Measurements from ENCODE around the gene POU6F2. TPM values are rescaled to one million over a fixed set of nuclear protein-coding genes. Genes with fewer than 3 reads are reported as not detected.

POU6F2 gene
- total RNA-seq, 1 experiment from 2014 or later: 1.4 TPM

GRCh38 chr7:39069896-39070881 lies 92.5 kb downstream of the POU6F2 start:
- DNase-seq (ENCODE audit: low read depth): no peak

- no peak for DNase-seq (ENCODE audit: low read depth)
Measured at GRCh38 chr7:39071116-39071515, 93.4 kb downstream of the POU6F2 start.

- DNase-seq (ENCODE audit: low read depth): peak; percentile 33
Measured at GRCh38 chr7:39073432-39073831, 95.7 kb downstream of the POU6F2 start.

- no peak for DNase-seq (ENCODE audit: low read depth)
Measured at GRCh38 chr7:39075210-39075609, 97.5 kb downstream of the POU6F2 start.

GRCh38 chr7:39083781-39084180 lies 106.1 kb downstream of the POU6F2 start:
- DNase-seq (ENCODE audit: low read depth): no peak

GRCh38 chr7:39084349-39084748 lies 106.6 kb downstream of the POU6F2 start:
- no peak for DNase-seq (ENCODE audit: low read depth)

- no peak for DNase-seq (ENCODE audit: low read depth)
Measured at GRCh38 chr7:39085189-39085588, 107.5 kb downstream of the POU6F2 start.

GRCh38 chr7:39085590-39086049 lies 107.9 kb downstream of the POU6F2 start:
- DNase-seq (ENCODE audit: low read depth): peak; percentile 43

GRCh38 chr7:39086638-39087360 lies 109.1 kb downstream of the POU6F2 start:
- no peak for DNase-seq (ENCODE audit: low read depth)

GRCh38 chr7:39088730-39089593 lies 111.3 kb downstream of the POU6F2 start:
- no peak for DNase-seq (ENCODE audit: low read depth)

- no peak for DNase-seq (ENCODE audit: low read depth)
Measured at GRCh38 chr7:39091145-39091544, 113.4 kb downstream of the POU6F2 start.

- no peak for DNase-seq (ENCODE audit: low read depth)
Measured at GRCh38 chr7:39091774-39092173, 114.1 kb downstream of the POU6F2 start.

GRCh38 chr7:39094731-39095130 lies 117.0 kb downstream of the POU6F2 start:
- DNase-seq (ENCODE audit: low read depth): no peak

GRCh38 chr7:39095875-39096619 lies 118.3 kb downstream of the POU6F2 start:
- peak; percentile 15 for DNase-seq (ENCODE audit: low read depth)

- no peak for DNase-seq (ENCODE audit: low read depth)
Measured at GRCh38 chr7:39098506-39098905, 120.8 kb downstream of the POU6F2 start.

GRCh38 chr7:39099146-39099545 lies 121.4 kb downstream of the POU6F2 start:
- peak; percentile 65 for DNase-seq (ENCODE audit: low read depth)

GRCh38 chr7:39100270-39100669 lies 122.6 kb downstream of the POU6F2 start:
- no peak for DNase-seq (ENCODE audit: low read depth)

GRCh38 chr7:39102234-39102633 lies 124.5 kb downstream of the POU6F2 start:
- no peak for DNase-seq (ENCODE audit: low read depth)

GRCh38 chr7:39105720-39106119 lies 128.0 kb downstream of the POU6F2 start:
- no peak for DNase-seq (ENCODE audit: low read depth)

- no peak for DNase-seq (ENCODE audit: low read depth)
Measured at GRCh38 chr7:39125846-39126245, 148.1 kb downstream of the POU6F2 start.

- DNase-seq (ENCODE audit: low read depth): peak; percentile 66
Measured at GRCh38 chr7:39127058-39127457, 149.3 kb downstream of the POU6F2 start.

Data from Daoy (cell line).